Neural crest cell (in vitro differentiated cells): ENCODE results near the gene DNAH1. TPM values are rescaled to one million over a fixed set of nuclear protein-coding genes. Genes with fewer than 3 reads are reported as not detected.
A peak's percentile ranks its signal among the peaks of the same experiment; 100 is the strongest.

Experiments used
- DNase-seq: peaks from one replicate; pipeline ENCODE4 v3.0.0; 2021; ENCODE audit warnings: low read depth, mixed read lengths, low spot score
- H3K27ac Mint-ChIP-seq: one replicate; pipeline ENCODE4 v1.8.0; 2021; ENCODE audit warnings: mild to moderate bottlenecking, mixed read lengths; ENCODE audit not compliant: unreplicated experiment
- H3K27me3 Mint-ChIP-seq: 2 replicates; pipeline ENCODE4 v1.8.0; 2021; ENCODE audit warnings: low read depth, mild to moderate bottlenecking, mixed read lengths
- H3K36me3 Mint-ChIP-seq: 2 replicates; pipeline ENCODE4 v1.8.0; 2021; ENCODE audit warnings: low read depth, mild to moderate bottlenecking, mixed read lengths
- H3K4me1 Mint-ChIP-seq: 2 replicates; pipeline ENCODE4 v1.8.0; 2021; ENCODE audit warnings: mixed read lengths
- H3K4me3 Mint-ChIP-seq: one replicate; pipeline ENCODE4 v1.8.0; 2021; ENCODE audit warnings: mild to moderate bottlenecking, mixed read lengths
- H3K9me3 Mint-ChIP-seq: 2 replicates; pipeline ENCODE4 v1.8.0; 2021; ENCODE audit warnings: mixed read lengths
- CTCF ChIP-seq: fragments of 200-600 bp; sonication (generic); conservative IDR thresholded peaks from 2 replicates; pipeline ENCODE4 v1.5.0; 2021; ENCODE audit warnings: antibody characterized with exemption, mild to moderate bottlenecking
- total RNA-seq: library from RNA; stranded (reverse); gene quantifications from 2 replicates; pipeline ENCODE4 v1.2.1, GENCODE V29; 2021

The DNAH1 gene
- total RNA-seq, 1 donor from 2014 or later, result 3.2 TPM

GRCh38 chr3:52381623-52382022 is 65.5 kb downstream of the DNAH1 start:
- TF ChIP-seq CTCF, result no peak
- H3K27me3 Mint-ChIP-seq, result peaks cover 3% of the 10 kb centered on the region

GRCh38 chr3:52383446-52383845 is 67.3 kb downstream of the DNAH1 start:
- H3K27ac Mint-ChIP-seq, result no peak overlapping the region
- no peaks in the 10 kb centered on the region for H3K4me1 Mint-ChIP-seq
- no peak overlapping the region for H3K4me3 Mint-ChIP-seq
- no peaks in the 10 kb centered on the region for H3K36me3 Mint-ChIP-seq
- no peaks in the 10 kb centered on the region for H3K27me3 Mint-ChIP-seq
- no peak for DNase-seq
- TF ChIP-seq CTCF, result no peak
- no peaks in the 10 kb centered on the region for H3K9me3 Mint-ChIP-seq

More at GRCh38 chr3:52381623-52382022, 65.5 kb downstream of the DNAH1 start:
- H3K36me3 Mint-ChIP-seq, result no peaks in the 10 kb centered on the region
- no peak overlapping the region for H3K27ac Mint-ChIP-seq
- DNase-seq, result no peak
- H3K4me3 Mint-ChIP-seq, result no peak overlapping the region
- H3K4me1 Mint-ChIP-seq, result no peaks in the 10 kb centered on the region
- no peaks in the 10 kb centered on the region for H3K9me3 Mint-ChIP-seq

GRCh38 chr3:52384019-52384761 is 68.1 kb downstream of the DNAH1 start:
- H3K27me3 Mint-ChIP-seq, result no peaks in the 10 kb centered on the region
- no peaks in the 10 kb centered on the region for H3K4me1 Mint-ChIP-seq

GRCh38 chr3:52385157-52385556 is 69.0 kb downstream of the DNAH1 start:
- no peaks in the 10 kb centered on the region for H3K4me1 Mint-ChIP-seq
- no peaks in the 10 kb centered on the region for H3K36me3 Mint-ChIP-seq
- peak; percentile 63 for TF ChIP-seq CTCF
- peak; percentile 50 for DNase-seq
- H3K27ac Mint-ChIP-seq, result no peak overlapping the region
- H3K4me3 Mint-ChIP-seq, result no peak overlapping the region
- H3K9me3 Mint-ChIP-seq, result no peaks in the 10 kb centered on the region
- H3K27me3 Mint-ChIP-seq, result no peaks in the 10 kb centered on the region

More at GRCh38 chr3:52384019-52384761, 68.1 kb downstream of the DNAH1 start:
- Mint-ChIP-seq H3K4me3 (no peak overlapping the region), H3K9me3 (no peaks in the 10 kb centered on the region), H3K36me3 (no peaks in the 10 kb centered on the region), H3K27ac (no peak overlapping the region)
- TF ChIP-seq CTCF, result no peak
- no peak for DNase-seq

GRCh38 chr3:52387481-52387880 is 71.4 kb downstream of the DNAH1 start:
- Mint-ChIP-seq H3K27me3 (no peaks in the 10 kb centered on the region), H3K36me3 (no peaks in the 10 kb centered on the region), H3K9me3 (no peaks in the 10 kb centered on the region), H3K4me1 (no peaks in the 10 kb centered on the region), H3K4me3 (no peak overlapping the region), H3K27ac (no peak overlapping the region)
- no peak for TF ChIP-seq CTCF
- DNase-seq, result no peak
